Breast epithelium (tissue), 3 donors: ENCODE data around the gene REEP3.

Source experiments
- CTCF ChIP-seq, 3 donors: fragments of 450-650 bp; IDR thresholded peaks; one replicate each; pipeline ENCODE4 v1.5.1; 2016 to 2017; ENCODE audit warnings: antibody characterized with exemption in 3 of 3, mild to moderate bottlenecking in 3 of 3, moderate library complexity in 3 of 3
- POLR2A ChIP-seq: fragments of 450-650 bp; IDR thresholded peaks from one replicate; pipeline ENCODE4 v1.6.1; 2016; ENCODE audit warnings: antibody characterized with exemption, mild to moderate bottlenecking, moderate library complexity

- no peak for TF ChIP-seq POLR2A
- TF ChIP-seq CTCF (IDR thresholded peaks at IDR 0.05), result no peak
Observed at GRCh38 chr10:63562857-63563256, 41.7 kb downstream of the REEP3 start.
